Fibroblast of lung (primary cell): ENCODE measurements around the gene TRIM24. TPM values are rescaled to one million over a fixed set of nuclear protein-coding genes. Genes with fewer than 3 reads are reported as not detected.

ENCODE experiments used
- DNase-seq, 2 donors: peaks; one replicate each; pipeline versions ENCODE4 v3.0.0 to v3.0.0-alpha.2; 2010; ENCODE audit warnings: low read depth in 2 of 2
- H2AFZ ChIP-seq: 2 replicates; pipeline ENCODE4 v1.5.1; 2012; ENCODE audit warnings: low read length, control low read depth, inconsistent platforms
- H3K27ac ChIP-seq: 2 replicates; pipeline ENCODE4 v1.5.1; 2011; ENCODE audit warnings: low read length, control low read depth; ENCODE audit not compliant: insufficient read depth
- H3K27me3 ChIP-seq: 2 replicates; pipeline ENCODE4 v1.5.1; 2011; ENCODE audit warnings: mild to moderate bottlenecking, low read length; ENCODE audit not compliant: control insufficient read depth, insufficient read depth
- H3K36me3 ChIP-seq: 2 replicates; pipeline ENCODE4 v1.5.1; 2011; ENCODE audit warnings: low read length; ENCODE audit not compliant: control insufficient read depth, insufficient read depth
- H3K4me1 ChIP-seq: 2 replicates; pipeline ENCODE4 v1.5.1; 2011; ENCODE audit warnings: low read length; ENCODE audit not compliant: control insufficient read depth, insufficient read depth; ENCODE audit errors: extremely low read depth
- H3K4me2 ChIP-seq: 2 replicates; pipeline ENCODE4 v1.5.1; 2011; ENCODE audit warnings: low read length, control low read depth; ENCODE audit not compliant: insufficient read depth; ENCODE audit errors: extremely low read depth
- H3K4me3 ChIP-seq, 4 experiments: fragments of 200-600 bp in 1 of 4; sonication (generic) in 1 of 4; replicated peaks in 1 of 4; 2 replicates each; pipeline ENCODE4 v1.5.1; 2011 to 2016; ENCODE audit warnings: low read length in 4 of 4, low read depth in 3 of 4, mild to moderate bottlenecking in 3 of 4, control low read depth in 2 of 4, inconsistent platforms in 1 of 4, mixed read lengths in 1 of 4; ENCODE audit not compliant: insufficient read depth in 1 of 4; ENCODE audit errors: control extremely low read depth in 1 of 4
- H3K79me2 ChIP-seq: 2 replicates; pipeline ENCODE4 v1.5.1; 2012; ENCODE audit warnings: mild to moderate bottlenecking, low read length, inconsistent platforms; ENCODE audit not compliant: control insufficient read depth, insufficient read depth
- H3K9ac ChIP-seq: 2 replicates; pipeline ENCODE4 v1.5.1; 2011; ENCODE audit warnings: mild to moderate bottlenecking, low read length, control low read depth; ENCODE audit not compliant: insufficient read depth
- H3K9me3 ChIP-seq: 2 replicates; pipeline ENCODE4 v1.5.1; 2012; ENCODE audit warnings: low read depth, low read length; ENCODE audit not compliant: control insufficient read depth, insufficient read depth
- H4K20me1 ChIP-seq: 2 replicates; pipeline ENCODE4 v1.5.1; 2011; ENCODE audit warnings: low read length; ENCODE audit not compliant: control insufficient read depth, insufficient read depth; ENCODE audit errors: extremely low read depth
- CTCF ChIP-seq, 2 donors: IDR thresholded peaks in 1 of 2; conservative IDR thresholded peaks in 1 of 2; 1 replicate in 1 of 2; 2 replicates in 1 of 2; pipeline ENCODE4 v1.5.1; 2011 to 2012; ENCODE audit warnings: low read length in 2 of 2, control low read depth in 1 of 2, inconsistent platforms in 1 of 2, low read depth in 1 of 2, mild to moderate bottlenecking in 1 of 2
- EZH2 ChIP-seq: IDR thresholded peaks from 2 replicates; pipeline ENCODE4 v1.5.1; 2012; ENCODE audit warnings: low read length, control low read depth, mild to moderate bottlenecking; ENCODE audit errors: missing control alignments
- polyA plus RNA-seq, 2 donors: library from polyadenylated mRNA; depleted of rRNA in 1 of 2; stranded (reverse) in 1 of 2; unstranded in 1 of 2; fragments of >200 nt; gene quantifications; 2 replicates each; pipeline ENCODE4 v1.2.1, GENCODE V29; 2011 to 2012; ENCODE audit warnings: missing spikeins in 1 of 2
- total RNA-seq: library from RNA; depleted of rRNA; stranded (reverse); fragments of >200 nt; gene quantifications from 2 replicates; pipeline ENCODE4 v1.2.1, GENCODE V29; 2014

Gene TRIM24
- total and polyA plus RNA-seq, 2 donors (not counting 1 experiment from before 2014, with no cell fraction given), result 5.9 to 7.9 TPM

- H3K4me1 ChIP-seq, result no peaks in the 10 kb centered on the region
- H3K9ac ChIP-seq, result no peak overlapping the region
- TF ChIP-seq CTCF (conservative IDR thresholded peaks at IDR 0.05 in 1 of 2, IDR thresholded peaks at IDR 0.05 in 1 of 2; ENCODE audit: low read depth in 1 of 2, low read length in 2 of 2) (no peak), EZH2 (no peak)
- no peaks in the 10 kb centered on the region for H4K20me1 ChIP-seq
- no peak for DNase-seq
- H3K4me3 ChIP-seq, result no peak overlapping the region
- no peak overlapping the region for H2AFZ ChIP-seq
- no peaks in the 10 kb centered on the region for H3K79me2 ChIP-seq
- no peaks in the 10 kb centered on the region for H3K9me3 ChIP-seq
- H3K27ac ChIP-seq, result no peak overlapping the region
- H3K27me3 ChIP-seq, result no peaks in the 10 kb centered on the region
- H3K36me3 ChIP-seq, result no peaks in the 10 kb centered on the region
- no peak overlapping the region for H3K4me2 ChIP-seq
These were observed 170.1 kb downstream of the TRIM24 start for GRCh38 chr7:138630059-138630610.

DNA sequence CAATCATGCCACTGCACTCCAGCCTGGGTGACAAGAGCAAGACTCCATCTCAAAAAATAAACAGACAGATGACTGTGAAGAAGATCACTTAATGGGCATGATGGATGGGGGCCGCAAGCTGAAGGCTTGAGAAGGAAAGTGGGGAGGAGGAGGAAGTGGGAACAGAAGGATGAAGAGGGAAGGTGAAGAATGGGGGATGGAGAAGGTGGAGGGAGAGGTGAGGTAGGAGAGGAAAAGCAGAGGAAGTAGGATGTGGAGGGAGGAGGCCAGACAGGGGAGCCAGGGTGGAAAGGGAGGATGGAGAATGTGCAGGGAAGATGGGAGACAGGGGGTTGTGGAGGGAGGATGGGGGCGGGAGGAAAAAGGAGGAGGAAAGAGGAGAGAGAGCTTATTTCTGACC is 172.3 kb downstream of the TRIM24 start:
- Histone ChIP-seq H3K36me3 (no peaks in the 10 kb centered on the region), H3K4me3 (no peak overlapping the region), H2AFZ (no peak overlapping the region), H3K4me2 (no peak overlapping the region), H3K79me2 (no peaks in the 10 kb centered on the region), H4K20me1 (no peaks in the 10 kb centered on the region), H3K27me3 (no peaks in the 10 kb centered on the region), H3K9ac (no peak overlapping the region), H3K9me3 (no peaks in the 10 kb centered on the region), H3K4me1 (no peaks in the 10 kb centered on the region), H3K27ac (no peak overlapping the region)
- TF ChIP-seq CTCF (conservative IDR thresholded peaks at IDR 0.05 in 1 of 2, IDR thresholded peaks at IDR 0.05 in 1 of 2; ENCODE audit: low read depth in 1 of 2, low read length in 2 of 2) (no peak), EZH2 (no peak)
- DNase-seq, result no peak

DNA sequence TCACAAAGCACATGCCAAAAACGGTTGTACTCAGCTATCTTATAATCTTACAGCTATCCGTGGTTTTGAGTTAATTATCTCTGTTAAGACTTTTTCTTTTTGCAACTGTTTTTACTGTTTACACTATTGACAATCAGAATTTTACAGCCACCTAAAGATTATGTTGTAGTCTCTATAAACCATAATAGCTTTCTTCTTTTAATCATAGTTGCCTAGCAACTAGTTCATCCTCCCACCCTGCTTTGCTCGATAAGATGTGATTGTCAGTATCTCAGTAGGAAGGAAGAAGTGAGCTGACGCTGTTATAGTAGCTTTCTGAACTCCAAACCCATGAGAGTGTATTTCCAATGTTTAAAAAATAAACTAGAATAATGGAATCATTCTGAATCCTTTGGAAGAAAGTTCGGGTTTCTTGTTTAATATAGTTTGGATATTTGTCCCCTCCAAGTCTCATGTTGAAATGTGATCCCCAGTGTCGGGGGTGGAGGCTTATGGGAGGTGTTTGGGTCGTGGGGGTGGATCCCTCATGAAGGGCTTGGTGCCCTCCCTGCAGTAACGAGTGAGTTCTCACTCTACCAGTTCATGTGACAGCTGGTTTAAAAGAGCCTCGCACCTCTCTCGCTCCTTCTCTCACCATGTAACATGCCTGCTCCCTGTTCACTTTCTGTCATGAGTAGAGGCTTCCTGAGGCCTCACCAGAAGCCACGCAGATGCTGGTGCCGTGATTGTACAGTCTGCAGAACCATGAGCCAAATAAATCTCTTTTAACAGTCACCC is 173.0 kb downstream of the TRIM24 start:
- Histone ChIP-seq H3K4me2 (no peak overlapping the region), H3K36me3 (no peaks in the 10 kb centered on the region), H2AFZ (no peak overlapping the region), H4K20me1 (no peaks in the 10 kb centered on the region), H3K4me1 (no peaks in the 10 kb centered on the region), H3K4me3 (no peak overlapping the region), H3K27me3 (no peaks in the 10 kb centered on the region), H3K9ac (no peak overlapping the region), H3K27ac (no peak overlapping the region), H3K9me3 (no peaks in the 10 kb centered on the region), H3K79me2 (no peaks in the 10 kb centered on the region)
- DNase-seq, result no peak
- TF ChIP-seq CTCF (conservative IDR thresholded peaks at IDR 0.05 in 1 of 2, IDR thresholded peaks at IDR 0.05 in 1 of 2; ENCODE audit: low read depth in 1 of 2, low read length in 2 of 2) (no peak), EZH2 (no peak)

Other genes with a start within 250 kb of the TRIM24 start
- not detected in 2 replicates for gene SVOPL, start 241.1 kb downstream of the TRIM24 start, total RNA-seq
- gene SVOPL, start 241.1 kb downstream of the TRIM24 start, polyA plus RNA-seq, result not detected in 2 replicates